Measurements from ENCODE around the gene AIM2. TPM values are rescaled to one million over a fixed set of nuclear protein-coding genes. Genes with fewer than 3 reads are reported as not detected.
"Not testable (repeated sequence)": the region's sequence is repeated elsewhere in the genome, so short reads cannot be mapped to it uniquely, and the experiment has no call there.

Gene AIM2
- polyA plus RNA-seq, 1 experiment: not detected

DNA sequence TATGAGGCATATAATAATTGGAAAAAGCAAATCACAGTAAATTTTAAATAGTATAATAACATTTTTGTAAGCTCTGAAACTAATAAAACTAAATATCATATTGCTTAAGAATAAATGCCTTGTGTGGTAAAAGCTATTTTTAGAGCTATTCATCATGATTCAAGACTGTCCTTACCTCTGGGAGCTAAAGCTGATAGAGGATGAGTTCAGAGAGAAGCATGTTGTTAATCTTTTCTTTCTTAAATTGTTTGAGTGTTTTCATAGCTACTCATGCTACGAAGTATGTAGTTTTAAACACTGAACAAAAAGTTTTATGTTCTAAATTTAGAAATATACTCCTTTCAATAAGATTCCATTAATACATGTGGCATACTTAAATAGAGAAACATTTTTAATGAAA lies 36.4 kb downstream of the AIM2 start:
- CTCF ChIA-PET: interaction anchor here (1.5 kb wide), 1 partner anchor 14 kb away, joined by 5 read pairs; no protein-coding TSS in a partner anchor
- POLR2A ChIA-PET: interaction anchor here (0.6 kb wide), 1 partner anchor 38 kb away, joined by 5 read pairs; no protein-coding TSS in a partner anchor
- Histone ChIP-seq H3K36me3 (ENCODE audit: control insufficient read depth, insufficient read depth, low read length) (peaks cover 13% of the 10 kb centered on the region), H3K4me3 (ENCODE audit: low read depth, low read length) (no peak overlapping the region), H3K27me3 (ENCODE audit: control insufficient read depth, insufficient read depth, low read length) (no peaks in the 10 kb centered on the region)
- TF ChIP-seq, protein P1, sequence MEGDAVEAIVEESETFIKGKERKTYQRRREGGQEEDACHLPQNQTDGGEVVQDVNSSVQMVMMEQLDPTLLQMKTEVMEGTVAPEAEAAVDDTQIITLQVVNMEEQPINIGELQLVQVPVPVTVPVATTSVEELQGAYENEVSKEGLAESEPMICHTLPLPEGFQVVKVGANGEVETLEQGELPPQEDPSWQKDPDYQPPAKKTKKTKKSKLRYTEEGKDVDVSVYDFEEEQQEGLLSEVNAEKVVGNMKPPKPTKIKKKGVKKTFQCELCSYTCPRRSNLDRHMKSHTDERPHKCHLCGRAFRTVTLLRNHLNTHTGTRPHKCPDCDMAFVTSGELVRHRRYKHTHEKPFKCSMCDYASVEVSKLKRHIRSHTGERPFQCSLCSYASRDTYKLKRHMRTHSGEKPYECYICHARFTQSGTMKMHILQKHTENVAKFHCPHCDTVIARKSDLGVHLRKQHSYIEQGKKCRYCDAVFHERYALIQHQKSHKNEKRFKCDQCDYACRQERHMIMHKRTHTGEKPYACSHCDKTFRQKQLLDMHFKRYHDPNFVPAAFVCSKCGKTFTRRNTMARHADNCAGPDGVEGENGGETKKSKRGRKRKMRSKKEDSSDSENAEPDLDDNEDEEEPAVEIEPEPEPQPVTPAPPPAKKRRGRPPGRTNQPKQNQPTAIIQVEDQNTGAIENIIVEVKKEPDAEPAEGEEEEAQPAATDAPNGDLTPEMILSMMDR (IDR thresholded peaks at IDR 0.05; ENCODE audit: insufficient read depth, low read depth, low read length): no peak
- DNase-seq (ENCODE audit: low read depth): peak; percentile 42

DNA sequence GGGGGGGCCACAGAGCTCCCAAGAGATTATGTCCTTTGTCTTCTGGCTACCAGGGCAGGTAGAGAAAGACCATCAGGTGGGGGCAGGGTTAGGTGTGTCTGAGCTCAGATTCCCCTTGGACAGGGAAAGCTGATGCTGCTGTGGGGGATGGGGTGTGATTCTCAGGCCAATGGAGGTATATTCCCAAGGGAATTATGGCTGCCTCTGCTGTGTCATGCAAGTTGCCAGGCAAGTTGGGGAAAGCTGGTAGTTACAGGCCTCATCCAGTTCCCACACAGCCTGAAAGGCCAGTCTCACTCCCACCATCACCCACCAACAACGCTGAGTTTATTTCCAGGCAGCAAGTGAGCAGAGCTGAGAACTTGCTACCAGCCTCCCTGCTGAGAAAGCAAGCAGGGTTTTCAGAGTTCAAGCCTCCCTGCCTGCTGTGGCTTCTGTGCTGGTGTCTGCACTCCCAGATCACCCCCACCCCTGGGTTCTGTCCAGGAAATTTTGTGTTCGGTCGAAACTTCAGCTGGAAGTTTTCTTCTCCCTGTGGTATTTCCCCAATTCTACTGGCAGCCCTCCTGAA lies 45.6 kb downstream of the AIM2 start:
- DNase-seq (ENCODE audit: low read depth): no peak
- TF ChIP-seq, protein P1 (IDR thresholded peaks at IDR 0.05; ENCODE audit: insufficient read depth, low read depth, low read length): no peak
- ChIA-PET CTCF (interaction anchor here (0.6 kb wide), 2 partner anchors 970 to 1079 kb away, joined by 3 read pairs; no protein-coding TSS in a partner anchor), POLR2A (interaction anchor here (0.6 kb wide), 1 partner anchor 38 kb away, joined by 3 read pairs; no protein-coding TSS in a partner anchor)
- Histone ChIP-seq H3K4me3 (ENCODE audit: low read depth, low read length) (no peak overlapping the region), H3K27me3 (ENCODE audit: control insufficient read depth, insufficient read depth, low read length) (no peaks in the 10 kb centered on the region), H3K36me3 (ENCODE audit: control insufficient read depth, insufficient read depth, low read length) (peaks cover 20% of the 10 kb centered on the region)

DNA sequence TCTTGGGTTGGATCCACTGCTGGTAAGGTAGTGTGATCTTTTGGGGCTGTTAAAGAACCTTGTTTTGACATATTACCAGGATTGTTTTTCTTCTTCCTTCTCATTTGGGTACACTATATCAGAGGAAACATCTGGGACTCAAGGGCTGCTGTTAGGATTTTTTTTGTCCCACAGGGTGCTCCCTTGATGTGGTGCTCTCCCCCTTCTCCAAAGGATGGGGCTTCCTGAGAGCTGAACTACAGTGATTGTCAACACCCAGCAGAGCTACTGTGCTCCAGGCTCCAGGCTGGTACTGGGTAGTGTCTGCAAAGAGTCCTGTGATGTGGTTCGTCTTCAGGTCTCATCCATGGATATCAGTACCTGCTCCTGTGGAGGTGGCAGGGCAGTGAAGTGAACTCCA lies 46.3 kb downstream of the AIM2 start:
- Histone ChIP-seq H3K27me3 (ENCODE audit: control insufficient read depth, insufficient read depth, low read length) (no peaks in the 10 kb centered on the region), H3K4me3 (ENCODE audit: low read depth, low read length) (no peak overlapping the region), H3K36me3 (ENCODE audit: control insufficient read depth, insufficient read depth, low read length) (peaks cover 20% of the 10 kb centered on the region)
- no peak for DNase-seq (ENCODE audit: low read depth)
- POLR2A ChIA-PET: interaction anchor here (0.6 kb wide), 1 partner anchor 39 kb away, joined by 3 read pairs; no protein-coding TSS in a partner anchor
- CTCF ChIA-PET: no interaction called here
- TF ChIP-seq, protein P1 (IDR thresholded peaks at IDR 0.05; ENCODE audit: insufficient read depth, low read depth, low read length): no peak

DNA sequence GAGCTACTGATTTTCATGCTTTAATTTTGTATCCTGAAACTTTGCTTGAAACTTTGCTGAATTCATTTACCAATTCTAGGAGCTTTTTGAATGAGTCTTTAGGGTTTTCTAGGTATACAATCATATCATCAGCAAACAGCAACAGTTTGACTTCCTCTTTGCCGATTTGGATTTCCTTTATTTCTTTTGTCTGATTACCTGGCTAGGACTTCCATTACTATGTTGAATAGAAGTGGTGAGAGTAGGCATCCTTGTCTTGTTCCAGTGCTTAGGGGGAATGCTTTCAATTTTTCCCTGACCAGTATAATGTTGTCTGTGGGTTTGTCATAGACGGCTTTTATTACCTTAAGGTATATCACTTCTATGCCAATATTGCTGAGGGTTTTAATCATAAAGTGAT lies 49.7 kb downstream of the AIM2 start:
- H3K27me3 ChIP-seq (ENCODE audit: control insufficient read depth, insufficient read depth, low read length); CTCF ChIA-PET; POLR2A ChIA-PET; DNase-seq (ENCODE audit: low read depth); H3K4me3 ChIP-seq (ENCODE audit: low read depth, low read length): not testable (repeated sequence)
- peaks cover 14% of the 10 kb centered on the region for H3K36me3 ChIP-seq (ENCODE audit: control insufficient read depth, insufficient read depth, low read length)

DNA sequence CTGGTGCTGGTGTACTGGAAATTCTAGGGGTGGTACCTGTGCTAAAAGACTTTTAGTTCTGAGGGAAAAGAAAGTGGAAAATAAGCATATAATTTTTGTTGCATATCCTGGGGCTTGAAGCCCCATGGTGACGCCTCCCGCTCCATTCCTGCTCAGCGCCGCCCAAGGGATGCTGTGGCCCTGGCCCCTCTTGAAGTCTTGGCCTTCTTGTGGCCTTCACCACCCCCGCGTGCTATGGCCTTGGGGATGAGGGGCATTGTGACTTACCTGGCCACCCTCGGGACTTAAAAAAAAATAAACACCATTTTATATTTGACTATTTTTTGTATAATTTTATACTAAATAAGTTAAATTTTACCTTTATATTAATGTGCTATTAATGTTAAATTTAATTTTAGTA lies 51.5 kb downstream of the AIM2 start:
- Histone ChIP-seq H3K36me3 (ENCODE audit: control insufficient read depth, insufficient read depth, low read length) (peaks cover 6% of the 10 kb centered on the region; the same call in 1 of the 2 replicates), H3K4me3 (ENCODE audit: low read depth, low read length) (no peak overlapping the region), H3K27me3 (ENCODE audit: control insufficient read depth, insufficient read depth, low read length) (no peaks in the 10 kb centered on the region)
- DNase-seq (ENCODE audit: low read depth): no peak
- ChIA-PET POLR2A (no interaction called here), CTCF (no interaction called here)
- TF ChIP-seq, protein P1 (IDR thresholded peaks at IDR 0.05; ENCODE audit: insufficient read depth, low read depth, low read length): no peak

DNA sequence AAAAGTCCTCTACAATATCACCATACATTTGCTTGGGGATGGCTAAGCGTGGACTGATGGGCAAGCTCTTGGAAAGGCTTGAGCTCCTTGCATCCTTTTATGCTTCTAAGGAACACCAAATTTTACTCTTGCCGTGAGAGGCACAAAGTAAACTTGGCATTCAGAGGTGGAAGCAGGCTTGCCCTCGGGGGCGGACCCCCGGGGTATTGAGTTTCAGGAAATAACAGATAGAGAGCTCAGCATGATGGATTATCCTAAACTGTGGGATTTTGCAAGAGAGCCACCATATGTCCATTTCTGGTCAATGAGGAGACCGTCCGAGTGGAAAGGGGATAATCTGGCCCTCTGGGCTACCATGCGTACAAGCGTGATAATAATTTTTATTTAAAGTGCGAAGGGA lies 52.8 kb downstream of the AIM2 start:
- H3K36me3 ChIP-seq (ENCODE audit: control insufficient read depth, insufficient read depth, low read length): peaks cover 6% of the 10 kb centered on the region; the same call in 1 of the 2 replicates
- no peak overlapping the region for H3K4me3 ChIP-seq (ENCODE audit: low read depth, low read length)
- ChIA-PET CTCF (no interaction called here), POLR2A (no interaction called here)
- DNase-seq (ENCODE audit: low read depth): no peak
- H3K27me3 ChIP-seq (ENCODE audit: control insufficient read depth, insufficient read depth, low read length): no peaks in the 10 kb centered on the region
- TF ChIP-seq, protein P1 (IDR thresholded peaks at IDR 0.05; ENCODE audit: insufficient read depth, low read depth, low read length): no peak

Data from BJ (cell line).